Esophagus squamous epithelium (tissue), 4 donors: Measurements from ENCODE around the gene EXOC6.

ENCODE experiments used
- POLR2A ChIP-seq, 4 donors: fragments of 450-650 bp; IDR thresholded peaks; one replicate each; pipeline ENCODE4 v1.6.1; 2017; ENCODE audit warnings: antibody characterized with exemption in 4 of 4, mild to moderate bottlenecking in 4 of 4, moderate library complexity in 3 of 4
- TF ChIP-seq, protein P1 (sequence below), 6 experiments: fragments of 450-650 bp in 4 of 6; fragments of 200-600 bp in 2 of 6; sonication (generic) in 2 of 6; IDR thresholded peaks; one replicate each; pipeline ENCODE4 v1.5.1; 2016 to 2019; ENCODE audit warnings: antibody characterized with exemption in 6 of 6, mild to moderate bottlenecking in 4 of 6, moderate library complexity in 4 of 6

DNA sequence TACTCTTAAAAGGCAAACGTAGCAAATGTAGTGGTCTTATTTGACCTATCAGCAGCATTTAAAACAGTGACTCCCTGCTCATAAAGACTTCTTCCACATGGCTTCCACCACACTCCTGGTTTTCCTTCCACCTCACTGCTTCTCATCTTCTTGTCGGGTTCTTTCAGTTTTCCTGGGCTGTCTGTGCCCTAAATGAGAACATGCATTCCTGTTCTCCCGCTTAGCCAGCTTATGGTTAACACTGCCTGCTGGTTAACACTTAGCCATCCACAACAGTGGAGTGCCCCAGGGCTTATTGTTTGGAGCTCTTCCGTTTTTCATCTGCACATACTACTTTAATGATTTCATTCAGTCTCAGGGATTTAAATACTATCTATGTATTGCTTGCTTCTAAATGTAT lies 34.3 kb upstream of the EXOC6 start:
- TF ChIP-seq, protein P1, sequence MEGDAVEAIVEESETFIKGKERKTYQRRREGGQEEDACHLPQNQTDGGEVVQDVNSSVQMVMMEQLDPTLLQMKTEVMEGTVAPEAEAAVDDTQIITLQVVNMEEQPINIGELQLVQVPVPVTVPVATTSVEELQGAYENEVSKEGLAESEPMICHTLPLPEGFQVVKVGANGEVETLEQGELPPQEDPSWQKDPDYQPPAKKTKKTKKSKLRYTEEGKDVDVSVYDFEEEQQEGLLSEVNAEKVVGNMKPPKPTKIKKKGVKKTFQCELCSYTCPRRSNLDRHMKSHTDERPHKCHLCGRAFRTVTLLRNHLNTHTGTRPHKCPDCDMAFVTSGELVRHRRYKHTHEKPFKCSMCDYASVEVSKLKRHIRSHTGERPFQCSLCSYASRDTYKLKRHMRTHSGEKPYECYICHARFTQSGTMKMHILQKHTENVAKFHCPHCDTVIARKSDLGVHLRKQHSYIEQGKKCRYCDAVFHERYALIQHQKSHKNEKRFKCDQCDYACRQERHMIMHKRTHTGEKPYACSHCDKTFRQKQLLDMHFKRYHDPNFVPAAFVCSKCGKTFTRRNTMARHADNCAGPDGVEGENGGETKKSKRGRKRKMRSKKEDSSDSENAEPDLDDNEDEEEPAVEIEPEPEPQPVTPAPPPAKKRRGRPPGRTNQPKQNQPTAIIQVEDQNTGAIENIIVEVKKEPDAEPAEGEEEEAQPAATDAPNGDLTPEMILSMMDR (IDR thresholded peaks at IDR 0.05) = no peak
- TF ChIP-seq POLR2A (IDR thresholded peaks at IDR 0.05) = no peak
